IPS DF 19.7 (cell line): ENCODE measurements around the gene FCRL5.
"Not testable (repeated sequence)": the region's sequence is repeated elsewhere in the genome, so short reads cannot be mapped to it uniquely, and the experiment has no call there.

ENCODE experiments used
- DNase-seq: peaks from one replicate; pipeline ENCODE4 v3.0.0-alpha.2; 2013; ENCODE audit warnings: low read depth, low spot score

The FCRL5 gene

DNA sequence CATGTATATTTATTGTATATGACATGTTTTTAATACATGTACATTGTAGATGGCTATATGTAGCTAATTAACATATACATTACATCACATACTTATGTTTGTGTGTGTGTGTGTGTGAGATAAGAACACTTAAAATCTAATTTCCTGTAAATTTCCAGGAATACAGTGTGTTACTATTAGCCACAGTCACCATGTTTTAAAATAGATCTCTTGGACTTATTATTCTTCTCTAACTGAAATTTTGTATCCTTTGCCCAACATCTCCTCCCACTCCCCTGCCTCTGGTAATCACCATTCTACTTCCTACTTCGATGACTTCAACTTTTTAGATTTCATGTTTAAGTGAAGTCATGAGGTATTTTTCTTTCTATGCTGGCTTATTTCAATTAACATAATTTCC lies 64.8 kb downstream of the FCRL5 start:
- no peak for DNase-seq

DNA sequence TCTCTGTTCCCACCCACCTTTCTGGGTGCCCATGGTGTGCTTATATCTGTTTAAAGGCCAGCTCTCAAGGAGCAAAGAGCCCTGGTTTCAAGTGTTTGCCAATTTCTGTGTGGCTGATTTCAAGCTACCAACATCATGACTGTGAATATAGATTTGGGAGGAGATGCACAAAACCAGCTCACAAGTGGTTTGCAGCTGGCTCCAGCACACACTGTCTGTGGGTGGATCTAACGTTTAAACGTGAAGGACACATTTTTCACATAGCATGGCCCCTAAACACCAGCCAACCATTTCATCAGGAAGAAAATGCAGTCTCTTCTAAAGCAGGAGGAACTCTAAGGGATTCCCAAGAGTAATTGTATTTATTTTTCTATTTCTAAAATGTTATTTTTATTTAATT lies 65.2 kb downstream of the FCRL5 start:
- no peak for DNase-seq

DNA sequence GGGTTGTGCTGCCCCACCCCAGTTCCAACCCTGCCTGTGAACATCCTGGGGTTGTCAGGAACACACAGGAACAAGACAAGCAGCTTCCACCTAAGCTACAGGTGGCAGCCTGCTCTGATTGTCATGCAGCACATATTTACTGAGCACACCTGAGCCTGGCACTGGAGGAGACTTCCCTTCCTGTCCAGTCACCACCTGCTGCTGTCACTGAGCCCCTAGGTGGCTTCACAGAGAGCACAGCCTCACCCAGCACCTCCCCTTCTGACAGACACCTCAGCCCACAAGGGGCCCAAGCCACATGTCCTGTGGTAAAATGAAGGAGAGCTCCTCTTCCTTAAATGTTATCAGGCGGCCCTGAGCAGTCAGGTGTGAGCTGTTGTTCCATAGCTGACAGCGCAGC lies 65.9 kb downstream of the FCRL5 start:
- not testable (repeated sequence) for DNase-seq

DNA sequence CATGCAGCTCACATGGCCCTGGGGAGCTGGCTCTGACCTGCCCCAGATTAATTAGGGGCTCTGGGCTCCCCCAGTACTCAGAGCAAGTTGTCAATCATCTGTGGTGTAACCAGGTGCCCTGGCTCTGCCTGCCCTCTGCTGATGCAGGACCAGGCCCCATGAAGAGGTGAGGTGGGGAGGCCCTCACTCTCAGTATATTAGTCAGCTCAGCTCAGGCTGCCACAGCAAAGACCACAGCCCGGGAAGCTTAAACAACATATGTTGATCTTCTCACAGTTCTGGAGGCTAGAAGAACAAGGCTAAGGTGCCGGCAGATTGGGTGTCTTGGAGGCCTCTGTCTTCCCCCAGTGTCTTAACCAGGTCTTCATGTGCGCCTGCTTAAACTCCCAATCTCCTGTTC lies 66.5 kb downstream of the FCRL5 start:
- no peak for DNase-seq

DNA sequence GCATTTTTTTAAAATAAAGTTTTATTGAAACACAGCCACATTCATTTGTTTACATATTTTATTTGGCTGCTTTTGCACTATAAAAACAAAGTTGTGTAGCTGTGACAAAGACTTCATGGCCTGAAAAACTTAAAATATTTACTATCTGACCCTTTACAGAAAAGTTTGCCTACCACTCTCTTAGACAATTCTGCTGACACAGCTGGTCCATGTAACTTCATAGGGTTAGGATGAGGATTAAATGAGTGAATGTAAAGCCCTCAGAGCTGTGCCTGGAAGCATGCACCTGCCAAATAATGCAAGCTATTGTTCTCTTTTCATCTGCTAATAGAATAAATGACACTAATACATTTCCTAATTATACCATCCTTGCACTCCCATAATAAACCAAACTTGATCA lies 67.7 kb downstream of the FCRL5 start:
- DNase-seq: no peak

DNA sequence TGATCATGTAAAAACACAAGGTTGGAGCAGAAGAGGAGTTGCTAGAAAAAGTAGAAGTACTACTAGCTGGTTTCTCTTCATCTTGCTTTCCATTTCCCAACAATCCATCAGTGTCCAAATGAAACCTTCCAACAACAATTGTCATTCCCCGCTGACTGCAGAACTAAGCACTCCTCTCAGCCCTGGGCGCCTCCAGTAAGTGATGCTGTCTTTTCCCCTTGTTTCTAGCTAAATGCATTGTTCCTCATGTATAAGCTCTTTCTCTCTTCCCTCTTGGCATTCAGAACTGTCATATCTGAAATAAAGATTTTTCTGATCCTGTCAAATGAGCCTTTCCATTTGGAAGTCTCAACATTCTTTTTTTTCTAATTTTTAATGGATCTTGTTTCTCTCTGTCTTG lies 68.7 kb downstream of the FCRL5 start:
- no peak for DNase-seq

DNA sequence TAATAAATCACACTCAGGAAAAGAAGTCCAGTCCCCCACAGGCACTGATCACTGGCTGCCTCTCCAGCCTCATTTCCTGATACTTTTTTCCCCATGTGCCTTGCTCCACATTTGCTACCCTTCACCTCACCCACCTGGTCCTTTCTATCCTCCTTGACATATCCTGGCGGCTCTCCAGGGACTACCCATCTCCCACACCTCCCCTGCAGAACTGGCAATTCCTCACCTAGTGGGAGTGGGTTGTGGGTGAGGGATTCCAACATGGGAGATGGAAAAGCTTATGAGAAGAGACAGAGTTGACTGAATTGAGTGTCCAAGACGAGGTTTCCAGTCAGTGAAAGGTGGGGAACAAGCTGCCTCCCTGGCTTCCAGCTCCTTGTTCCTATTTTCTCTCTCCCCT lies 69.6 kb downstream of the FCRL5 start:
- DNase-seq: no peak

DNA sequence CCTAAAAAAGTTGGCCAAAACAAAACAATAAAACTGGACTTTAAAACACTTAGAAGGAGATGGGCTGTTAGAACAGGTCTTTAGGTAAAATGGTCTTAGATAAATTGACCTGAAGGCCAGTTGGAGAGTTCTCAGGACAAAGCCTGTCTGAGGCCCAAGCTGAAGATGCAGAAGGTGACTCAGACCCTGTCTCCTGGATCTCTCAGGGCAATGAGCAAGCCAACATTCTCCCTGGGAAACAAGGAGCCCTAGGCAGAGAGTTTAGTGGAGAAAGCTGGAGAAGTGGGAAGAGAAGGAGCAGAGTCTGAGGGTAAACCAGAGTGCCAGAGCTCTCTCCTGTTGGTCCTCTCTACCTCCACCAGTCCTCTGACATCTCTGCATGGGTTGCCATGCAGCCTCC lies 70.1 kb downstream of the FCRL5 start:
- DNase-seq: no peak

DNA sequence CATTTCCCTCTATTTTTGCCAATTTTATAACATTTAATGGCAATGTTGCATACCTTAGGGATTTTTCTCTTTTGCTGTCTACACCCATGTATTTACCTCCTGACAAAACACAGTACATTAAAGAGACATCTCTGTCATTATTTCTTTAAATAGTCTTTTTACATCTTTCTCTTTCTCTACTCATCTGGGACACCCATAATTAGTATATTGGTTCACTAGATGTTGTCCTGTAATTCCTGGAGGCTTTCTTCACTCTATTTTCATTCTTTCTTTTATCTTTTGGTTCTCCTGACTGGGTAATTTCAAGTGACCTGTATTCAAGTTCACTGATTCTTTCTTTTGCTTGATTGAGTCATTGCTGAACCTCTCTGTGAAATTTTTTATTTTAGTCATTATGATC lies 74.3 kb downstream of the FCRL5 start:
- no peak for DNase-seq

DNA sequence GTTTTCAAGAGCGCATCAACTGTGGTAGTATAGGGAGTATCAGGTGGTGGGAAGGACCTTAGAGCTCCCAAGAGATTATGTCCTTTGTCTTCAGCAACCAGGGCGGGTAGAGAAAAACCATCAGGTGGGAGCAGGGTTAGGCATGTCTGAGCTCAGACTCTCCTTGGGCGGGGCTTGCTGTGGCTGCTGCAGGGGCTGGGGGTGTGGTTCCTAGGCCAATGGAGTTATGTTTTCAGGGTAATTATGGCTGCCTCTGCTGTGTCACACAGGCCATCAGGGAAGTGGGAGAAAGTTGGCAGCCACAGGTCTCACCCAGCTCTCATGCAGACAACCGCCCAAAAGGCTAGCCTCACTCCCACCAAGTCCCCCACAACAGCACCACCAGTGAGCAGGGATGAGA lies 74.9 kb downstream of the FCRL5 start:
- no peak for DNase-seq

DNA sequence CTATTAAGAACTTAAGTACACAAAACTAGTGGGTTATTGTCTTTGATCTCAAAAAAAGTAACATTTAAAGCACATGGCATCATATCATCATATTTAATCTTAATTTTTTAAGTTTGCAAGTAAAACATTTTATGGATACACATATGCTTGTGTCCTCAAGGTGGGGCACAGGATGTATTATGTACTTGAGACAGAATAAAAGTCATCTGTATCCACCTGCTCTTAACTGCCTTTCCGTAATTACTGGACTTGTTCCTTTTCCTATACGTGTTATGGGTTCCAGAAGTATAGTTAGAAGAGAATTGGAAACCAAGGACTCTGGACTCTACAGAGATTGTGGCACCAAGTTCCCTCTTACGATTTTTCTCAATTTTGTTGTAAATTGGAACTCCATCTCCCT lies 79.4 kb downstream of the FCRL5 start:
- no peak for DNase-seq

DNA sequence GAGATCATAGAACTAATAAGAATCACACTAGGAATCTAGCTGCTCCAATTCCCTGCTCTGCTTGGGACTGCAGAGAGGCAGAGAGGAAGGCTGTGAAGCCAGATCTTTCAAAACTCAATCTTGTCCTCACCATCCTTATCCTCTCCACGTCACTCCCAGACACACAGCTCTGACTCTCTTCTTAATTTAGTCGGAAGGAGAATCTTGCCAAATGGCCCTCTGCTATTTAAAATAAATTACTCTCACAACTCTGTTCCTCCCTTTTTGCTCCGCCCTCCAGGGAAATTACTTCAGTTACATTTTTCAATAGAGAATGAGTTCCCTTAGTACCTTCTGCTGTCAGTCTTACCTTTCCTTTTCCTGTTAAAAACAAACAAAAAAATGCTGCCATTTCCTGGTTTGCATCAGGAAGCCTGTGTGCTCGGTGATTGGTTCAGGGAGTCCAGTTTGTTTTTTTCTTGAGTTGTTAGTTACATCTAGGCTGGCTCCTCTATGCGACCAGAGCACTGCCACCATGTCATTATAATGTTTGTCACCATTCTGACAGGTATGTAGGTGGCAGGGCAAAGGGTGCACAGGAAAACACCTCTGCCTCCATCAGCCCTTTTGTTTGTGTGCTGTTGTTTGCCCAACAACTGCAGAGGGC lies 80.1 kb downstream of the FCRL5 start:
- no peak for DNase-seq

DNA sequence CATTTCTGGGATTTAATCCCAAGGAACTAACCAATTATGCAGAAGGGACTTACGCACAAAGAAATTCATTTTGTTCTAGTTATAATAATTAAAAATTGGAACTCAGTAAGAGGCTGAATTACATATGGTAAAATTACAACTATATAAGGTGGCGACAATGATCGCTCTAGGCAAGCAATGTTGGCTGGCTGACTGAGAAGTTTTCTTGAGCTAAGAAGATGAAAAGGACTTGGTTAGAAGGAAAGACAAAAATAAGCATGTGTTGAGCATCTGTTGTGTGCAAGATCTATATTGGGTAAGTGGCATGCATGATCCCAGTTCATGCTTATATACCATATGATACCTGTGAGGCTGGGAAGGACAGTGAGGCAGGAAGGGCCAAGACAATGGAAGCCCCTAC lies 80.8 kb downstream of the FCRL5 start:
- DNase-seq: no peak

DNA sequence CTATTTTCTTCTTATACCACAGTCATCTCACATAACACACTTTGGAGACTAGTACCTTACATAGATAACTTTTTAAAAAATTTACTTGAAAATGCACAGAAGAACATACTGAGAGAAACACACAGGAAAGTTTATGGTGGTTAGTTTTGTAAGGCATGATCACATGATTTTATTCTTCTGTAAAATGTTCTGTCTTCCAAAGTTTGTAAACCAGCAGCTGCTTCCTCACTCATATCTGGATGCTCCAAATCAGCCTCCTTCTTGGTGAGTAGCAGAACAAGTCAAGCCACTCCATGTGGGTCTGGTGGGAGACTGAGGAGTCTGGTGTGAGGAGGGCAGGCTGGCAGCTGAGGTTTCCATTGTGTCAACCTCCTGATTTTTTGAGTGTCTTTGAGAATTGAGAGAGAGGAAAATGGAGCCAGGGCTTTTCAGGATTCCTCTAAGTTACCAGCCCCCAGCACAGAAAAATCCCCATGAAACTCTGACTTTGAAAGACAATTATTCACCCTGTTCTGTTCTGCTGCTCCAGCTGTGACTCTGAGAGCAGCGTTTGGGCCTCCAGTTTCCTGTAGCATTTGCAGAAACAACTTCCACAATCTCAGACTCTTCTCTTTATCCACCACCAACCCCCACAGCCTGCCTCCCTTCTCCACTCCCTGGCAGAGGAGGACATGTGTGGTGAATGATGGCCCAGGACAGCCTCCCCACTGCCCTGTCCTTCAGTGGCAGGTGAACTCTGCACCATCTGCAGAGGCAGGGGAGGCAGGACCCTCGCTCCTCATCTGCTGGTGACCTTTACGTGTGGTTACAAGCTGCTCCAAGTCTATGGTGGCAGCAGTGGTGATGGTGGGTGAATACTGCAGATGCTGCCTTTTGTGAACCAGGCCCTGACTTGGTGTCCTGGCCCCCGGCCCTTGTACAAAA lies 82.3 kb downstream of the FCRL5 start:
- no peak for DNase-seq

DNA sequence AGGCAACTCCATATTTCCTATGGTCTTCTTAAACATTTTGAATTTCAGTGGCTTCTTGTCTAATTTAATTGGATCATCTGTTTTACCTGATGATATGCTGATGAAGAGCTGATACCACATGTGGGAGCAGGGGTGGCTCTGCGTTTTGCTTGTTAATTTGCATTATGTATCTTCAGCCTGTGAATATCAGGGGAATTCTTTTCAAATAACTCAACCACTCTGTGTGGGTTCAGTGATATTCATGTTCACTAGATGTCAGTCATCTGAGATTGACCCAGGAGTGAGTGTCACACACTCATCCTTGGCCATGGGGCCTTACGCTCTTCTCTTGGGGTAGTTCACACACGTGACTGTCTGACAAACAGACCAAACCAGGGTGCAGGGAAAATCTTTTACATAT lies 83.0 kb downstream of the FCRL5 start:
- no peak for DNase-seq

DNA sequence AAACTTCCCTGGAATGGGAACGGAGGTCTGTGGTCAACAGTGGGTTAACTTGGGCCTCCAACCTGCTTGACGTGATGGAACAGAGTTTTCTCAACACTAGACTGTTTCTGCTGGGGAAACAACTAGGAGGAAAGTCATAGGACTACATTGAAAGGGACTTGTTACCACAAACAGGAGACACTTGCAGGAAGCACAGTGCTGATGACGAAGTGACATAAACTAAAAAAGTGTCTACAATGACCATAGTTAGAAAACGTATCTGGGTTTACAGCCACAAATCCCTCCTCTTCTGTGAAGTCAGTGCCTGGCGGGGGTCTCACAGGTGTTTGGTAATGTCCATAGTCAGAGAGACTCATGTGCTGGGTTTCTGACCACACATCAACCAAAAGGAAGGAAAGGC lies 86.3 kb downstream of the FCRL5 start:
- DNase-seq: no peak
